ENCODE data around the gene NOL3. TPM values are rescaled to one million over a fixed set of nuclear protein-coding genes. Genes with fewer than 3 reads are reported as not detected.

The NOL3 gene
- total RNA-seq, 1 donor from 2014 or later, result 10.9 TPM

DNA sequence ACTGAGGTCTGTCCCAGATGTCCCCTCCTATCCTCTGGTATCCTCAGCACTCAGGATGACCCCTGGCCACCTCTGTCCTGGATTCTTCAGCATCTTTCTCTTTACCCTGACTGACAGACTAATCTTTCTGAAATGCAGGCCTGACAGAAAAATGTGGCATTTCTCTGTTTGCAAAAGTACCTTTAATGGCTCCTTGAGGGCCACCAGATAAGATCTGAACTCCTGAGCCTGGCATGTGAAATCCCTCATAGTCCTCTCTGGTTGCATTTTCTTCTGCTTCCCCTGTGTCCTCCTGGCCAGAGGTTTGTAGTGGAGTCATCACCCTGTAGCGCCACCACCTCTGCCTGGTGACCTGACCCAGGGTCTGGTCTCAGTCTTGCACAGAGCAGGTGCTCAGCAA lies 26.5 kb downstream of the NOL3 start:
- FAIRE-seq, result no peak

DNA sequence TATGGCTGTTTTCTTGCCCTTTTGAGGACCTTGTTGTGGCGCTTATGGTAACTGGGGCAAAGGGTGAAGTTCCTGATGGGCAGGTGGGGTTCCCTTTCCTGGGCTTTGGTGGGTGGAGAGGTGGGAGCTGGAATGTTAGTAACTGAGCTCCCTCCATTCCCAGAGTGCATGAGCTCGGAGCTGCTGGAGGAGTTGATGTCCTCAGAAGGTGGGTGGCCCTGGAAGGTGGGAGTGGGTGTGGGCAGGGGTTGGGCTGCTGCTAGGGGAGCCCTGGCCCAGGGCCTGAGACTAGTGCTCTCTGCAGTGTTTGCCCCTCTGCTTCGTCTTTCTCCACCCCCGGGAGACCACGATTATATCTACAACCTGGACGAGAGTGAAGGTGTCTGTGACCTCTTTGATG lies 27.4 kb downstream of the NOL3 start:
- no peak overlapping the region for H3K4me3 ChIP-seq (ENCODE audit: insufficient read depth, low read depth, low read length)
- Mint-ChIP-seq H3K4me3 (ENCODE audit: unreplicated experiment) (no peak overlapping the region), H3K36me3 (ENCODE audit: low read depth, unreplicated experiment) (peaks cover 22% of the 10 kb centered on the region), H3K27me3 (ENCODE audit: low read depth, unreplicated experiment) (no peaks in the 10 kb centered on the region), H3K27ac (ENCODE audit: unreplicated experiment) (peak overlapping the region; percentile 53), H3K9me3 (ENCODE audit: unreplicated experiment) (no peaks in the 10 kb centered on the region), H3K4me1 (ENCODE audit: low read depth, unreplicated experiment) (peaks cover 13% of the 10 kb centered on the region)
- peaks cover 62% of the 10 kb centered on the region for H4K20me1 ChIP-seq (ENCODE audit: insufficient read depth, low read length)
- H3K9ac ChIP-seq (ENCODE audit: low read length), result no peak overlapping the region
- H3K27me3 ChIP-seq (ENCODE audit: insufficient read depth, low read length), result no peaks in the 10 kb centered on the region
- H3K4me1 ChIP-seq (ENCODE audit: insufficient read depth, low read length), result peaks cover 15% of the 10 kb centered on the region
- no peak overlapping the region for H3K27ac ChIP-seq (ENCODE audit: low read depth, low read length)
- H3K9me3 ChIP-seq (ENCODE audit: insufficient read depth, low read depth, low read length), result no peaks in the 10 kb centered on the region
- FAIRE-seq (no peak), DNase-seq (ENCODE audit: low read depth) (no peak)
- no peak overlapping the region for H2AFZ ChIP-seq (ENCODE audit: low read depth, low read length)
- H3K79me2 ChIP-seq (ENCODE audit: insufficient read depth, low read length), result peaks cover 33% of the 10 kb centered on the region
- no peak overlapping the region for H3K4me2 ChIP-seq (ENCODE audit: low read length)
- peaks cover 35% of the 10 kb centered on the region for H3K36me3 ChIP-seq (ENCODE audit: insufficient read depth, low read length)
- TF ChIP-seq EZH2 (IDR thresholded peaks at IDR 0.05; ENCODE audit: insufficient read depth, low read length), result no peak
- TF ChIP-seq, protein P1, sequence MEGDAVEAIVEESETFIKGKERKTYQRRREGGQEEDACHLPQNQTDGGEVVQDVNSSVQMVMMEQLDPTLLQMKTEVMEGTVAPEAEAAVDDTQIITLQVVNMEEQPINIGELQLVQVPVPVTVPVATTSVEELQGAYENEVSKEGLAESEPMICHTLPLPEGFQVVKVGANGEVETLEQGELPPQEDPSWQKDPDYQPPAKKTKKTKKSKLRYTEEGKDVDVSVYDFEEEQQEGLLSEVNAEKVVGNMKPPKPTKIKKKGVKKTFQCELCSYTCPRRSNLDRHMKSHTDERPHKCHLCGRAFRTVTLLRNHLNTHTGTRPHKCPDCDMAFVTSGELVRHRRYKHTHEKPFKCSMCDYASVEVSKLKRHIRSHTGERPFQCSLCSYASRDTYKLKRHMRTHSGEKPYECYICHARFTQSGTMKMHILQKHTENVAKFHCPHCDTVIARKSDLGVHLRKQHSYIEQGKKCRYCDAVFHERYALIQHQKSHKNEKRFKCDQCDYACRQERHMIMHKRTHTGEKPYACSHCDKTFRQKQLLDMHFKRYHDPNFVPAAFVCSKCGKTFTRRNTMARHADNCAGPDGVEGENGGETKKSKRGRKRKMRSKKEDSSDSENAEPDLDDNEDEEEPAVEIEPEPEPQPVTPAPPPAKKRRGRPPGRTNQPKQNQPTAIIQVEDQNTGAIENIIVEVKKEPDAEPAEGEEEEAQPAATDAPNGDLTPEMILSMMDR (IDR thresholded peaks at IDR 0.05; ENCODE audit: insufficient read depth, low read depth, low read length), result no peak

More for the DNA sequence above, 26.5 kb downstream of the NOL3 start:
- H3K9me3 ChIP-seq (ENCODE audit: insufficient read depth, low read depth, low read length), result no peaks in the 10 kb centered on the region
- H3K4me1 Mint-ChIP-seq (ENCODE audit: low read depth, unreplicated experiment), result peaks cover 16% of the 10 kb centered on the region
- H3K79me2 ChIP-seq (ENCODE audit: insufficient read depth, low read length), result peaks cover 40% of the 10 kb centered on the region
- H3K9ac ChIP-seq (ENCODE audit: low read length), result no peak overlapping the region
- H3K4me2 ChIP-seq (ENCODE audit: low read length), result no peak overlapping the region
- peaks cover 35% of the 10 kb centered on the region for H3K36me3 ChIP-seq (ENCODE audit: insufficient read depth, low read length)
- no peaks in the 10 kb centered on the region for H3K9me3 Mint-ChIP-seq (ENCODE audit: unreplicated experiment)
- no peak overlapping the region for H3K4me3 Mint-ChIP-seq (ENCODE audit: unreplicated experiment)
- H3K4me1 ChIP-seq (ENCODE audit: insufficient read depth, low read length), result peaks cover 15% of the 10 kb centered on the region
- no peaks in the 10 kb centered on the region for H3K27me3 Mint-ChIP-seq (ENCODE audit: low read depth, unreplicated experiment)
- H2AFZ ChIP-seq (ENCODE audit: low read depth, low read length), result no peak overlapping the region
- peaks cover 22% of the 10 kb centered on the region for H3K36me3 Mint-ChIP-seq (ENCODE audit: low read depth, unreplicated experiment)
- peaks cover 66% of the 10 kb centered on the region for H4K20me1 ChIP-seq (ENCODE audit: insufficient read depth, low read length)
- DNase-seq (ENCODE audit: low read depth), result no peak
- no peaks in the 10 kb centered on the region for H3K27me3 ChIP-seq (ENCODE audit: insufficient read depth, low read length)
- H3K27ac Mint-ChIP-seq (ENCODE audit: unreplicated experiment), result no peak overlapping the region
- H3K4me3 ChIP-seq (ENCODE audit: insufficient read depth, low read depth, low read length), result no peak overlapping the region
- no peak overlapping the region for H3K27ac ChIP-seq (ENCODE audit: low read depth, low read length)
- TF ChIP-seq, protein P1 (IDR thresholded peaks at IDR 0.05; ENCODE audit: insufficient read depth, low read depth, low read length), result no peak
- no peak for TF ChIP-seq EZH2 (IDR thresholded peaks at IDR 0.05; ENCODE audit: insufficient read depth, low read length)

DNA sequence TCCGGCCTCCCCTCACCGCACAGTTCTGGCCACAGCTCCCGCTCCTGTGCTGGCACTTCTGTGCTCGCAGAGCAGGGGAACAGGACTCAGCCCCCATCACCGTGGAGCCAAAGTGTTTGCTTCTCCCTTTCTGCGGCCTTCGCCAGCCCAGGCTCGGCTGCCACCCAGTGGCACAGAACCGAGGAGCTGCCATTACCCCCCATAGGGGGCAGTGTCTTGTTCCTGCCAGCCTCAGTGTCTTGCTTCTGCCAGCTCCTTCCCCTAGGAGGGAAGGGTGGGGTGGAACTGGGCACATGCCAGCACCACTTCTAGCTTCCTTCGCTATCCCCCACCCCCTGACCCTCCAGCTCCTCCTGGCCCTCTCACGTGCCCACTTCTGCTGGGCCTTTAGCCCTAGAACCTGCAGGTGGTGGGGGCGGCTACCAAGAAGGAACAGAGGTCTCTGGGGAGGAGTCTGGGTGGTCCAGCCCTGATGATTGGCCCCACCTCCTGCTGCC lies 27.9 kb downstream of the NOL3 start:
- Mint-ChIP-seq H3K4me1 (ENCODE audit: low read depth, unreplicated experiment) (peaks cover 9% of the 10 kb centered on the region), H3K27ac (ENCODE audit: unreplicated experiment) (peak overlapping the region; percentile 53), H3K9me3 (ENCODE audit: unreplicated experiment) (no peaks in the 10 kb centered on the region), H3K27me3 (ENCODE audit: low read depth, unreplicated experiment) (no peaks in the 10 kb centered on the region), H3K36me3 (ENCODE audit: low read depth, unreplicated experiment) (peaks cover 22% of the 10 kb centered on the region), H3K4me3 (ENCODE audit: unreplicated experiment) (no peak overlapping the region)
- H4K20me1 ChIP-seq (ENCODE audit: insufficient read depth, low read length), result peaks cover 57% of the 10 kb centered on the region
- H3K79me2 ChIP-seq (ENCODE audit: insufficient read depth, low read length), result peaks cover 27% of the 10 kb centered on the region
- no peaks in the 10 kb centered on the region for H3K27me3 ChIP-seq (ENCODE audit: insufficient read depth, low read length)
- no peak overlapping the region for H3K9ac ChIP-seq (ENCODE audit: low read length)
- no peak overlapping the region for H2AFZ ChIP-seq (ENCODE audit: low read depth, low read length)
- H3K4me3 ChIP-seq (ENCODE audit: insufficient read depth, low read depth, low read length), result no peak overlapping the region
- FAIRE-seq, result no peak
- peaks cover 9% of the 10 kb centered on the region for H3K4me1 ChIP-seq (ENCODE audit: insufficient read depth, low read length)
- no peak overlapping the region for H3K4me2 ChIP-seq (ENCODE audit: low read length)
- TF ChIP-seq, protein P1 (IDR thresholded peaks at IDR 0.05; ENCODE audit: insufficient read depth, low read depth, low read length), result peak; percentile 50
- TF ChIP-seq EZH2 (IDR thresholded peaks at IDR 0.05; ENCODE audit: insufficient read depth, low read length), result no peak
- no peak overlapping the region for H3K27ac ChIP-seq (ENCODE audit: low read depth, low read length)
- no peaks in the 10 kb centered on the region for H3K9me3 ChIP-seq (ENCODE audit: insufficient read depth, low read depth, low read length)
- no peak for DNase-seq (ENCODE audit: low read depth)
- H3K36me3 ChIP-seq (ENCODE audit: insufficient read depth, low read length), result peaks cover 35% of the 10 kb centered on the region
